Measurements from ENCODE around the gene TRIM44.
"Not testable (repeated sequence)": the region's sequence is repeated elsewhere in the genome, so short reads cannot be mapped to it uniquely, and the experiment has no call there.

The TRIM44 gene

DNA sequence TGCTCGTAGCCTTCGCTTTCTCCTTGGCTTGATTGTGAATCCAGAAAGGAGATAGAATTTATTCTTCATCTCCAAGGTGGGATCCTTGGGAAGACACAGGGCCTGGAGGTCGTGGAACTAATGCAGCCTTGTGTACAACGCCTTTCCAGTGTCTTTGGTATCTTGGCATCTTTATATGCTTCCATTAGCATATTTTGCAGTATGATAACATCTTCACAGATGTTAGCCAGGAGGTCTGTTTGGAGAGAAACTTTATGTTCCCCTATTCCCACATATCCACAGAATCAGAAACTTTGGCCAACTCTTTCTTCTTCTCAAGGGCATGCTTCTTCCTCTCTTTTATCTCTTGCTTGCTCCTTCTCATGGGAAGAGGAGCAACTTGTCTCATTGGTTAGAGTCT, 101.2 kb downstream of the TRIM44 start:
- DNase-seq: no peak

DNA sequence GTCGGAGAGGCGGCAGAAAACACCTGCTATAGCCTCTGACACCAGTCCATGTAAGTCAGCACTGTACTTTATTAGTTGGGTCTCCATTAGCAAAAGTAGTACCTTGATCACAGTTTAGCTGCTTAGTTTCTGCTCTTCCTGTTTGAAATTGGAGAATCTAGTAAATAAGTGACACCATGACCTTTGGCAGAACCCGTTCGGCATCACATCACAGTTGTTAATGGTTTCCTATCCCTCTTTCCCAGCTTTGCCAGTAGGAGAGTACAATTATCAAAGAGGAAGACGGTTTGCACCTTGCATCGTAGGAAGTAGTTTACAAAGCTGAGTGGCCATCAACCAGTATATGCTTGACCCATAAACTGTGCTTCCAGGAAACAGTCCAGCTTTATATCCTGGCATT, 101.8 kb downstream of the TRIM44 start:
- DNase-seq: no peak

DNA sequence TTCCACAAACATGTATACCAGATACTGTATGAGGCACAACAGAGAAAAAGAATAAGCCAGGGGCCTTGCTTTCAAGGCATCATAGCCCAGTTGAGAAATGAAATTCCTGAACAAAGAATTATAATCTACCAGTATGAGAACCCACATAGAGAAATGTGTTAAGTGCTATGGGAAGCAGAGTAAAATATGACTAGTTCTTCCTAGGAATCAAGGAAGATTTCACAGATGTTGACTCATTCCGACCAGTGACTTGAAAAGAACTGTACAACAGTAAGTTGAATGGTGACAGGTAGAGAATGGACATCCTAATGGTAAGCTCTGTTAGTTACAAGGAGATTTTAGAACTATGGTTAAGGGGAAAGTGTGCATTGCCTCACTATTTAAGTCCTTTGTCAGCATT, 102.6 kb downstream of the TRIM44 start:
- no peak for DNase-seq

DNA sequence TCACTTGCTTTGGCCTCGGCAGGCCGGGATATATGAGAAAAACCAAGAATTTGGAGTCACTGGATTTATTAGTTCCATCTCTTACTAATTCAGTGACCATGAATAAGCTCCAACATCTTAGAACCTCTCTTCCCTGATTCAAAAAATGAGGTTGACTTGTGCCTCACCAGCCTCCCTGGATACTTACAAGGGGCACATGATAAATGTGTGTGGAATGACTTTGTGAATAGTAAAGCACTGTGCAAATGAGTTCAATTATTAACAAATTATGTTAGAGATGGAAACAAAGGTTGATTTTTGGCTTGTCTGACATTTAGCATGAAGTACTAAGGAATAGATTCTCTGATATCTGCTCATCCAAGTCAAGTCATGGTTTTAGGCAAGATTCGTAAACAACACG, 104.1 kb downstream of the TRIM44 start:
- no peak for DNase-seq

DNA sequence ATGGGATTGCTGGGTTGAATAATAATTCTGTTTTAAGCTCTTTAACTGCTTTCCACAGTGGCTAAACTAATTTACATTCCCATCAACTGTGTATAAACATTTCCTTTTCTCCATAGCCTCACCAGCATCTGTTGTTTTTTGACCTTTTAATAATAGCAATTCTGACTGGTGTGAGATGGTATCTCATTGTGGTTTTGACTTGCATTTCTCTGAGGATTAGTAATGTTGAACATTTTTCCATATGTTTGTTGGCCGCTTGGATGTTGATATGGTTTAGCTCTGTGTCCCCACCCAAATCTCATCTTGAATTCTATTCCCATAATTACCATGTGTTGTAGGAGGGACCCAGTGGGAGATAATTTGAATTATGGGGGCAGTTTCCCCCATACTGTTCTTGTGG, 107.8 kb downstream of the TRIM44 start:
- not testable (repeated sequence) for DNase-seq

DNA sequence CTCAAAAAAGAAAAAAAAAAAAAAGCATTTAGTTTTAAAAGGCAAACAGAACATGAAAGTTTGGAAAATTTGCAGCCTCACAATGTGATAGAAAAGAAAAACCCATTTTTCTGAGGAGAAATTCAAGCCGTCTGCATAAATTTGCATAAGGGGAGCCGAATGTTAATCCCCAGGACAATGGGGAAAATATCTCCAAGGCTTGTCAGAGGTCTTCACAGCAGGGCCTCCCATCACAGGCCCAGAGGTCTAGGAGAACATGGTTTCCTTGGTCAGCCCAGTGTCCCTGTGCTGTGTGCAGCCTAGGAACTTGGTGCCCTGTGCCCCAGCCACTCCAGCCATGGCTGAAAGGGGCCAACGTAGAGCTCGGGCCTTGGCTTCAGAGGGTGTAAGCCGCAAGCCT, 109.1 kb downstream of the TRIM44 start:
- no peak for DNase-seq

DNA sequence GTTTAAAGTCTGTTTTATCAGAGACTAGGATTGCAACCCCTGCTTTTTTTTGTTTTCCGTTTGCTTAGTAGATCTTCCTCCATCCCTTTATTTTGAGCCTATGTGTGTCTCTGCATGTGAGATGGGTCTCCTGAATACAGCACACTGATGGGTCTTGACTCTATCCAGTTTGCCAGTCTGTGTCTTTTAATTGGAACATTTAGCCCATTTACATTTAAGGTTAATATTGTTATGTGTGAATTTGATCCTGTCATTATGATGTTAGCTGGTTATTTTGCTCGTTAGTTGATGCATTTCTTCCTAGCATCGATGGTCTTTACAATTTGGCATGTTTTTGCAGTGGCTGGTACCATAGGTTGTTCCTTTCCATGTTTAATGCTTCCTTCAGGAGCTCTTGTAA, 114.7 kb downstream of the TRIM44 start:
- DNase-seq: not testable (repeated sequence)

DNA sequence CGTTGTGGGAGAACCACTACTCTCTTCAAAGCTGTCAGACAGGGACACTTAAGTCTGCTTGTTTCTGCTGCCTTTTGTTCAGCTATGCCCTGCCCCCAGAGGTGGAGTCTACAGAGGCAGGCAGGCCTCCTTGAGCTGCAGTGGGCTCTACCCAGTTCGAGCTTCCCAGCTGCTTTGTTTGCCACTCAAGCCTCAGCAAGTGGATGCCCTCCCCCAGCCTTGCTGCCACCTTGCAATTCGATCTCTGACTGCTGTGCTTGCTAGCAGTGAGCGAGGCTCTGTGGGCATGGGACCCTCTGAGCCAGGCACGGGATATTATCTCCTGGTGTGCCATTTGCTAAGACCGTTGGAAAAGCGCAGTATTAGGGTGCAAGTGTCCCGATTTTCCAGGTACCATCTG, 116.4 kb downstream of the TRIM44 start:
- not testable (repeated sequence) for DNase-seq

DNA sequence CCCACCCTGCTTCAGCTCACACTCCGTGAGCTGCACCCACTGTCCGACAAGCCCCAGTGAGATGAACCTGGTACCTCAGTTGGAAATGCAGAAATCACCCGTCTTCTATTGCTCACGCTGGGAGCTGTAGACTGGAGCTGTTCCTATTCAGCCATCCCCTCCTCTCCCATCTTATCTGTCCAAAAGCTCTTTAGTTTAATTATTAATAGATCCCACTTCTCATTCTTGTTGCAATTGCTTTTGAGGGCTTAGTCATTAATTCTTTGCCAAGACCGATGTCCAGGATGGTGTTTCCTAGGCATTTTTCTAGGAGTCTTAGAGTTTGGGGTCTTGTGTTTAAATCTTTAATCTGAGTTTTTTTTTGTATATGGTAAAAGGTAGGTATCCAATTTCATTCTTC, 116.8 kb downstream of the TRIM44 start:
- DNase-seq: no peak

DNA sequence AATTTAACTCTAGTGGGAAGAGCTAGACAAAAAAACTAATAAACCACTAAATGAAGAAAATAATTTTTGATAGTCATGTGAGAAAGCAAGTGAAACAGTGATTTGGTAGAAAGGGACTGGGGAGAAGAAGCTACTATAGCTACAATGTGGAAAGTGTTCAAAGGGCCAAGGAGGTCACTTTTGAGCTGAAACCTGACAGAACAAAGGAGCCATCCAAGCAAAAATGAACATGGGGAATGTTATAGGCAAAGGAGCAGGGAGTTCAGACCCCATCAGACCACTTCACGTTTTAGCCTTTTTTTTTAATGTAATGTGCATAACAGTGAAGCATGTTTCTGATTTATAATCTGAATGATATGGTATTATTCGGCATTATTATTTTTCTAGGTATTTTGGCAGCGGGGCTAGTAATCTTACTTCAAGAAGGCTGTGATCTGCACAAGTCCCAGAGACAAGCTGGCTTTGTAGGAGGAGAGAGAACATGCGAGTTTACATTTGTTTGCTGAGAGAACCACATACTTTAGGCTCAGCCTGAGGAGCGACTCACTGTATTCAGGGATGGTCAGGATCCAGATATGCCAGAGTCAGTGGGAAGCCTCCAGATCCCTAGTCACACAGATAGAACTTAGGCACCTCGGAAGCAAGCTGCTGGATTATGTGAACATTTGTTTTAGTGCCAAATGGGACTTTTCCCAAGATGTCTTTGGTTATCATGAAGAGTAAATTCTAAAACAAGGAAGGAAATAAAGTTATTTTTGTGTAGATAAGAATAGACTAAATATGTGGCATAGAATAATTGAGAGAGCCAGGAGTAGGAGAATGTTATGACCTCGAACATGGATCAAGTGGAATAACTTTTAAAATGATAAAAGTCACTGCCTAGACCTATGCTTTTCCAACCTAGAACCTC, 118.6 kb downstream of the TRIM44 start:
- DNase-seq: no peak

DNA sequence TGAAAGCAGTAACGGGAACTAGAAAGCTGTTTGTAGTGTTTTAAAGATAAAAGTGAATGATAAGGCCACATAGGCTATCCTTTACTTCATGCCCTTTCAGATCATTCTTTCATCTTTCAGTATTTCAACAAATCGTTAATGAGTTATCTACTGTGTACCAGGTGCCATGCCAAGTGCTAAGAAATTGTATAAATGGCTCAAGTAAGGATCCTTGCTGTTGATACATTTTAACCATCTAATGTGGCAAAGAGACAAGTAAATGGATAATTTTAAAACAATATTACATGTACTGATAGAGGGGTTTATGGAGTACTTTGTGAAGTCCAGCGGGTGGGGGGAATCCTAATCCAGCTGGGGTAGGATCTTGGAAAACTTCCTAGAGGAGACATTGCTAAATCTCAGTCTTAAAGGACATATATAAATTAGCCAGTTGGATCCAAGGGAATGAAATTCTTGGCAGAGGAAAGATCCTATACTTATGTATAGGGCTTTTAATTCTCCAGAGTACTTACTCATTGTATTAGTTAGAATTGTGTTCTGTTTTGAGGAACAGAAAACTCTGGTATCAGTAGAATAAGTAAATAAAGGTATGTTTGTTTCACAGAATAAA, 119.4 kb downstream of the TRIM44 start:
- DNase-seq: no peak

DNA sequence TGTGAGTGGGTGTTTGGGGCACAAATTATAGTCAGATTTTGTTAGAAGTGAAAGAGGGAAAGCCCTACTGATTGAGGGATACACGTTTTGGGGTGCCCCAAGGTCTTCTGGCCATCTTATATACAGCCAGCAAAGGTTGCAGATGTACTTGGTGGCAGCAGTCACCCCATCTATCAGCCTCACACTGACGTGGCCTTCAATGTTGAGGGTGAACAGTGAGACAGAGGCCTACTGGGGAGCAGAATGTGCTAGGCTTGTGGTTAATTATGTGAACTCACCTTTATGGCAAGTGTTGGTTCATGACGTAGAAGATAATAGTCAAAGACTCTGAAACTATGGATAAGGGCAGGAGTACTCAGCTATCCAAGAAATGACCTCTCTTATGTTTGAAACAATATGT, 121.2 kb downstream of the TRIM44 start:
- no peak for DNase-seq

DNA sequence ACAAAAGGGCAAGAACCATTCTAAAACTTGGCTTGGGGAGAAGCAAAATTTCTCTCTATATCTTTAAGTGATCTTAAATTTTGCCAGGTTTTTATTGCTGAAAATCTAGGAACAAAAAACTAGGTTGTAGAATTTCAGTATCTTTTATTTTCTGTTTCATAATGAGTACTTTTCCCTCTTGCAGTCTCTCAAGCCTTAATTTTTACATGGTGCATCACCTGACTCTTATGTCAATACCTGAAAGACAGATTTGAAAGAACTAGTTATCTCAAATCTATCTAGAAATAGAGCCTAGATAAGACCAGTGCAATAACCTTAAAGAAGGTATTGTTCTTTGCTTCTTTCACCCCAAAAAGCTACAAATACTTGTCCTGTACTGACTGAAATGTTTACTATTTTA, 122.1 kb downstream of the TRIM44 start:
- no peak for DNase-seq

DNA sequence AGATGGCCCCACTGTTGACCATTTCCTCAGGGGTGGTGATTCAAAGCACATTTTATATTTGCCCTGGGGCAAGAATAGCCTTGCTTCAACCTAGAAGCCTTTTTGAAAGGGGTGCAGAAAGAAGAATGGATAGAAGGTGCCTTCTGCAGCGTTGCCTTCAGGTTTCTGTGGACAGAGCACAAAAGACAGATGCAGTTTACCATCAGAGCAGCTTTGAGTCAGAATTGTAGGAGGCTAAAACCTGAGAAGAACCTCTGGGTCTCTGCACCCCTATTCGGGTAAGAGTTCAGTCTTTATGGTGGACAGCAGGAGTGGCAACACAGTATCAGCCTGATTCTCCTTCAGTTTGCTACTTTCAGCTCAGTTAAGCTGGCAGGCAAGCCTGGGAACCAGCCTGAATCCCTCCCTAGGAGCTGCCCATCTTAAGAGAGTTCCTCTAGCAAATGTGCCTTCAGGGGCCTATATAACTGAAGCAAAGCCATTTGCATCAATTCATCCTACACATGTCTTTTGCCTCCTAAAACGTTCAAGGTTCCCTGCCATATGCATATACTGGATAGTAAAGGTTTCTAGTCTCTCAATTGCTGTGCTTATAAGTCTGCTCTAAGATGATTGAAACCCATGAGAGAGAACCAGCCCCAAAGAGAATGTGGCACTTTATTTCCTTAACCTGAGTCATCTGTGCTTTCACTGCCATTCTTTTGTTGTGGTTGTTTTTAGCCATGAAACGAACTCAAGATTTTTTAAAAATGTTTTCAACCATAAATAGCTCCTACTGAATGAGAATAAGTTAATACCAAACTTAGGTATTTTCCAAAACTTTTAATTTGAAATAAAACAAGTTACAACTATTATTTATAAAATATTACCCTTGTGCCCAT, 123.0 kb downstream of the TRIM44 start:
- DNase-seq: no peak

DNA sequence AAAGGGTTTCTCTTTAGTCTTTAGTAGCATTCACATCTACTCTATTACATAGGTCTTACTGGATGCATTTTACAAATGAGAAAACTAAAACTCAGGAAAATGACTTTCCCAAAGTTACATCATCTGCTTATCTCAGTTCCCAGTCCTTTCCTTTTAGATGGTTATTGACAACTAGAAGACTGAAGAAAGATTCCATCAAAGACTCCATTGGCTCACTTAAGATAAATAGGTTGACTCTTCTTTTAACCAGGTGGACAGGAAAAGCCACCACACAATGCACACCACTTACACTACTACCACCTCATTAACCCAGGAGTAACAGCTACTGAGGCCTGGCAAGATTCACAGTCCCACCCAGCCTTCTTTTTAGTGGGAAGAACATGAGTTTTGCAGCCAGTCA, 123.6 kb downstream of the TRIM44 start:
- DNase-seq: no peak

DNA sequence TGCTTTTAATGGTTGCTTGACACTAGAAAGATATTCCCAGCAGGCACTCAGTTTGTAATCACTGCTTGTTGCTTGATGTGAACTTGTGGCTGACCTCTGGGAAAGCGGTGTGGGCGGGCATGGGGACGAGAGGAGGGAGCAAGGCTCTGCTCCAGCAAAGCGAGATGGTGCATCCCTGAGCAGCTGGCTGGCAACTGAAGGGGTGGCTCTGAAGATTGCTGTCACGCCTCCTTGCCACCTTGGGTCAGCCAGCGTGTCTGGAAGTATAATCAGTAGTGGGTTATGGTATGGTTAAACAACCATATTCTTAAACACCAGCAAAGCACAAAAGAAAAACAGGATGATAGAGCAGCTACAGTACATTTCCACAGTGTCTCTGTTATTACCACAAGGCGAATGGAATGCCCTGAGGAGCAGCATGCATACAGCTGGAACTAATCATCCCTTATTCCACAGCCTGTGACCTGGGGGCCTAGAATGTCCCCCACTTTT, 124.5 kb downstream of the TRIM44 start:
- no peak for DNase-seq

DNA sequence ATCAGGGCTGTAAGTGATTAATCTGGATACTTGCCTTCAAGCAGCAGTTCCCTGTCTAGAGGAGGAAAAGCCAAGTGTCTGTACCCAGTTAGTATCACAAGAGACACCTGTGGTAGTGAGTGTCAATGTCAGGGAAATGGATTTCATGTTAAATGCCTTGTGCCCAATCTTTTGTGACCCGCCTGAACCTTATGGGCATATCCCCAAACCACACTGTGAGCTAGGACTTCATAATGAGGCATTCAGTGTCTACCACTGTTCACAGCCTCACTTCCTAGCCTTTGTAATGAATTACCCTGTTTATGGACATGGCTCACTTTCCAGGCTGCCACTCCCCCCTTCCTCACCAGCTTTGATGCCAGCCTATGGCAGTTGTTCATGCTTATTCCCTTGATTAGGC, 125.1 kb downstream of the TRIM44 start:
- DNase-seq: no peak

DNA sequence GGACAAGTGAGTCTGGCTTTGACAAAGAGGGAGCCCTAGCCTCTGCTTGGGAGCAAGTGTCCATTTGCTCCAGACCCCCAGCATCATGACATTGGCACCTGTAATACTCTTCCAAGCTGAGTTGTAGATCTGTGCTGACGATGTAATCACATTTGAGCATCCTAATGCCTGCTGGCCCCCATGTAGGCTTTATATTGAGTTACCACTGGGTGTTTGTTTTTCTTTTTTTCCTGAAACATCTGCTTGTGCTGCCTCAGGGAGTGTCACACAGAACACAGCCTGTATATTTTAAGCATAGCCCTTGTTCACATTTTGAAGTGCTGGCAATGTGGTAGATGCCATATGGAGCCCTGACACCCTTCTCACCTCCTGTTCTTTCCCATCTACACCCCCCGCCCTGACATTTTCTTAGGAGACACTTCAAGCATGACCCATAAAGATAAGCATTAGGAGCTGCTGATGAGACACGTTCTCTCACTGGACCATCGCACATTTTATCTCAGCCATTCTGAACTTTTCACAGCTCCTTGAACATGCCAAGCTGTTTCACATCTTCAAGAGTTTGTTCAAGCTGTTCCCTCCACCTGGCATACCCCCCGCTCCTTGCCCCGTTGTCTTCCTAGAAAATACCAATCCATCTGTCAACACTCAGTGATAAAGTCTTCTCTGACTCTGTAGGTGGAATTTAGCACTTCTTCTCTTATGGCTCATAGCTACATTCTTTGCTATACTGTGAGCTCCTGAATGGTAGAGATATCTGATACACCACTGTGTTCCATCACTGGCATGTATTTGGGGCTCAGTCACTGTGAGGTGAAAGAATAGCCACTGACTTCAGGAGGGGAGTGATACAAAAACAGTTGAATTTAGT, 128.7 kb downstream of the TRIM44 start:
- no peak for DNase-seq

DNA sequence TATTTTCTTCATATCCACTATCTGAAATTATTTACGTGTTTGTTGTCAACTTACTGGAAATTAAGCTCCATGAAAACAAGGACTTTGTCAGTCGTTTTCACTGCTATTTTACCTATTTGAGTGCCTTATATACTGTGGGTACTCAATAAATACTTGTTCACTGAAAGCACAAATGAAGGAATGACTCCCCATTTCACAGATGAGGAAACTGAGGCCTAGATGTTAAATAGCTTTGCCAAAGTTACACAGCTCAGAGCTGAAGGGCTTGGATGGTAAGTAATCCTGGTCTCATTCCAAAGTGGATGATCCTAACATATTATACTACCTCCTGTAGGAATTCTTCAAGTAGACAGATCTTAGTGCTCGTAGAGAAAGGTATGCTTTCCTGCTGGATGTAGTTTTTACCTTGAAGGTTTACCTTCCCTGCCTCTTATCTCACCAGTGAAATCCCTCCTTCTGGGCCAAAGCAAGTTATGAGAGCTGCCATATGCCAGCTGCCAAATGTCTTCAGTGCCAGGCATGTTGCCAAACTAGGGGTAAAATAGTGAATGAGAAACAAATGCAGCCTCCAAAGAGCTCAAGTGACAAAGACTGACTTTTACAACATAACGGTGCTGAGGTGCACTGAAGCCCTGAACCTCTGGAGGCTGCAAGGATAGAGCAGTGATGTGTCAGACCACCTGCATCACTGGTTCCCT, 129.7 kb downstream of the TRIM44 start:
- DNase-seq: no peak

DNA sequence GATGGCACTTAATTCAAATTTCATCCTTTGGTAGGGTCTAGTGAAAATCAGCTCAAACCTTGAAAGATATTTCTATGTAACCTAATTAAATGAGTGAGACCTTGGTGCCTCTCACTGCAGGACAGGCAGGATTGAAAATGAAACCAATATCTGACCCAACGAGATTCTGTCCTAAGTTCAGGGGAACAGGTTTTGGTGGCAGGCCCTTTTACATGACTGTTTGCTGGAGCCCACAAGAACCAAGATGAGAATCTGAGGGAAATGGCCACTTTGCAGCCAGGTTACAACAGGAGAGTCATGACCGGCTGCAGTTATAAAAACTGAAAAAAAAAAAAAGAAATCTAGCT, 130.2 kb downstream of the TRIM44 start:
- DNase-seq: no peak

DNA sequence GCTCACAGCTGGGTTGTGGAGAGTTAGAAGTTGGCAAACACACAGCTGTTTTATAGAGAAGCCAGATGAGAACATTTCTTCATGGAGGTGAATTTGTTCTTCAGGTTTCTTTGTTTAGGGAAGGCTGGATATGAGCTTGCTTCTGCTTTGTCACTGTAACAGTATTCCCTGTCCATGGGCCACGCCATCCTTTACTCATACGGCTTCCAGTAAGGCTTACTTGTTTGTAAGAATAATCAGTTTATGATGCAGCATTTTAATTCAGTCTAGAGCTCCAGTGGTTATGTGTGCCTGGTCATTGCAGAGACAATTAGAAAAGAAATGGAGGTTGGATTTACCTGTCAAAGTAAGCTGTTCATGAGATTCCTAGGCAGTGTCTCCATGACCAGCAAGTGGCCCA, 131.8 kb downstream of the TRIM44 start:
- no peak for DNase-seq

DNA sequence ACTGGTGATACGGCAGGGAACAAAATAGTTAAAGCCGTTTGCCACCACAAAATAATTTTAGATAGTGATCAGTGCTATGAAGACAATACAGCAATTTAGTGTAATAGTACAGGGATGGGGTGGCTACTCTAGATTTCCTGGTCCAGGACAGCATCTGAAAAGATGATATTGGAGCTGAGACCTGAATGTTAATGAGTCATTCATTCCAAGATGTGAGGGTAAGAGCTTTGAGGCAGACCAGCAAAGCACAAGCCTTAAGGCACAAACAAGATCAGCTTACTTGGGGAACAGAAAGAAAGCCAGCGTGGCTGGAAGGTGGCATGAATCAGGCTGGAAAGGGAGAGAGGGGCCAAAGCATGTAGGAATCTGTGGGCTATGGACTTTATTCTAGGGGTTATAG, 132.3 kb downstream of the TRIM44 start:
- no peak for DNase-seq

Data from activated gamma-delta T cell treated with Interleukin-2 at 50 U/mL for 16 hours (primary cell).